NK-92 treated with Interleukin-12 subunit alpha and Interleukin-12 subunit beta, amount 100 ng/mL, for 24 hours (cell line): ENCODE data around the gene PRKAG2.
"Not testable (repeated sequence)": the region's sequence is repeated elsewhere in the genome, so short reads cannot be mapped to it uniquely, and the experiment has no call there.

Source experiments
- DNase-seq: peaks from one replicate; lab custom pipeline; 2025; lab: John Stamatoyannopoulos, UW

Gene PRKAG2

DNA sequence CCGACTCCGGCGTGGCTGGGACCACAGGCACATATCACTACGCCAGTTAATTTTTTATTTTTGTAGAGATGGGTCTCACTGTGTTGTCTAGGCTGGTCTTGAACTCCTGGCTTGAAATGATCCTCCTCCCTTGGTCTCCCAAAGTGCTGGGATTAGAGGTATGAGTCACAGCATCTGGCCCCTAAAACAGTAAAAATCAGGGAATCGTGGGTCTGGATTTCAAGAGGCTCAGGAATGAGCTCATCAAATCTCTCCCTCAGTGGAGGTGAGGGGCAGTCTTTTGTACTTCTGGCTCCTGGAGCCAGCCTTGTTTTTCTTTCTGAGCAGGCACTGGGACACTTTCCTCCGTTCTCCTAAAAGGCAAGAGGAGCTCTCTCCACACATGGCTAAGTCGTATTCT lies 325.1 kb downstream of the PRKAG2 start:
- DNase-seq, result no peak

GRCh38 chr7:151550656-151551286 lies 326.1 kb downstream of the PRKAG2 start:
- DNase-seq, result no peak

GRCh38 chr7:151549644-151550043 lies 327.3 kb downstream of the PRKAG2 start:
- DNase-seq, result no peak

DNA sequence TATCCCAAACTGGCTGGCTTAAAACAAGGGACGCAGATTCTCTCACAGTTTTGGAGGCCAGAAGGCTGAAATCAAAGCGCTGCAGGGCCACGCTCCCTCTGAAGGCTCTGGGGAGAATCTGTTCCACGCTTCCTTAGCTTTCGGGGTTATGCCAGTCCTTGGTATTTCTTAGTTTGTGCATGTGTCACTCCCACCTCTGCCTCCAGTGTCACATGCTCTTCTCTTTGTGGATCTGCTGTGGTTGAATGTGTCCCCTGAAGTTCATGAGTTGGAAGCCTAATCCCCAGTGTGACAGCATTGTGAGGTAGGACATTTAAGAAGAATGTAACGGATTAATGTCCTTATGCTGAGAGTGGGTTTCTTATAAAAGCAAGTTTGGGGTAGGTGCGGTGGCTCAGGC lies 327.8 kb downstream of the PRKAG2 start:
- DNase-seq, result no peak

DNA sequence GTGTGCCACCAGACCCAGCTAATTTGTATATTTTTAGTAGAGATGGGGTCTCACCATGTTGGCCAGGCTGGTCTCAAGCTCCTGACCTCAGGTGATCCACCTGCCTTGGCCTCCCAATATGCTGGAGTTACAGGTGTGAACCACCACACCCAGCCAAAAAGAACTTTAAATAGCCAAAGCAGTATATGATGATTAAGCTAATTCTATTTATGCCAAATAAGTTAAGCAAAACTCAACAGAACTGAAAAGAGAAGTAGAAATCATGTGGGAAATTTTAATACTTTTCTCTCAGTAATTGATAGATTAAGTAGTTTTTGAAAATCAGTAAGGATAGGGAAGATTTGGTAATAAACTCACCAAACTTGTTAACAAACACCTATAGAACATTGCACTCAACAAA lies 332.7 kb downstream of the PRKAG2 start:
- no peak for DNase-seq

GRCh38 chr7:151542606-151543130 lies 334.2 kb downstream of the PRKAG2 start:
- DNase-seq, result no peak

- no peak for DNase-seq
Observed at GRCh38 chr7:151541709-151542499, 335.0 kb downstream of the PRKAG2 start.

DNA sequence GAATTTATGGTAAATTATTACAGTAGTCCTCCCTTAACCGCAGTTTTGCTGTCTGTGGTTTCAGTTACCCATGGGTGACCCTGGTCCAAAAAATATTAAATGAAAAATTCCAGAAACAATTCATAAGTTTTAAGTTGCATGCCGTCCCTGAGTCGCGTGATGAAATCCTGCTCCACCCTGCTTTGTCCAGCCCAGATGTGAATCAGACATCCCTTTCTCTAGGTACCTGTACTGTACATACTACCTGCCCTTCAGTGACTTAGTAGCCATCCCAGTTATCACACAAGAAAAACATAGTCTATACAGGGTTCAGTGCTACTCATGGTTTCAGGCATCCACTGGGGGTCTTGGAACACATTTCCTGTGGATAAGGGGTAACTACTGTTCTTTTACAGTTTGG lies 336.8 kb downstream of the PRKAG2 start:
- no peak for DNase-seq

- DNase-seq, result no peak
Observed at GRCh38 chr7:151539088-151539671, 337.7 kb downstream of the PRKAG2 start.

DNA sequence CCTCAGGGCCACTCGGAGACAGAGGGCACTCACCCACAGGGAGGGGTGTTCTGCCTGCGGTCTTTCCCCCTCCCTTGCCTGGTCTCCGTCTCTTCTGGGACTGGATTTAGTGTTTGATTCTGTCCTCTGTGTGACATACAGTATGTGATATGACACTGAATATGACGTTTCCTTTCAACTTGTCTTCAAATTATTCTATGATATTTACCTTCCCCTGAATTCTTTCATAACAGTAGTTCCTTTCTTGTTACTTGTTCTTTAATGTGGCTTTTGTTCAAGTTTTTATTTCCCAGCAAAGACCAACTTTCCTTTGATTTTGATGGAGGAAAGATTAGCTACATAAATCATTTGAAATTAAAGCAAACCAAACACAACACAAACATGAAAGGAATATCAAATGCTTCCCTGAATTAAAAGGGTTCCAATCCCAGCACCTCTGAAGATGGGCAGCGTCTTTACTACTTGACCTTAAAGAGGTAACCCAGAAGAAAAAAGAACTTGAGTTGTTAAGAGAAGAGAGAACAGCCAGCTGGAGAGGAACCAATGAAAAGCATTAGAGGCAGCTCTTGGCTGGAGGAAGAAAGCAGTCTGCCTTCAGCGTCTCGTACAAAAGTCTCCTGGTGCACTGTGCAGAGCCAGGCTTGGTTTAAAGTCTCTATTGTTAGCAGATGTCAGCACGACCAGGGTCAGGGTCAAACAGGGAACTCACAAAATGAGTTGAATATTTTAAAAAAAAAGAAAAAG lies 338.9 kb downstream of the PRKAG2 start:
- no peak for DNase-seq

- DNase-seq, result not testable (repeated sequence)
Observed at GRCh38 chr7:151536178-151536577, 340.7 kb downstream of the PRKAG2 start.

- no peak for DNase-seq
Observed at GRCh38 chr7:151529842-151530241, 347.1 kb downstream of the PRKAG2 start.

GRCh38 chr7:151524845-151525244 lies 352.1 kb downstream of the PRKAG2 start:
- no peak for DNase-seq

DNA sequence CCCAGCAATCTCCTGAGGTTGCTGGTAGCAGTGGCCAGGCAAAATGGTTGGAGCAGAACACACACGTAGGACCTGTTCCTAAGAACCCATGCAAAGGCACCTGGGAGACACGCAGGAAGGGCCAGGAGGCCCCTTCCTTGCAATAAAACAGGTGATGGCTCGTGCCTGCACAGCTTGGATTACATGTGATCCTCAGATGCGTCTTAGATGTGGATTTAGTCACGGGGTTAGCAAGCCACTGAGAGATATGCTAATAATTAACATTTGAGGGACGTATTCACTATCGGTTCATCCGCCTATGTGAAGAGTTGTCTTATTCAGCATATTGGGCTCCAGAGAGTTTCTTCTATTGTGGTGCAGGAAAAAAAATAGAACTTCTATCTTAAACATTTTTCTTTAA lies 352.6 kb downstream of the PRKAG2 start:
- no peak for DNase-seq

- no peak for DNase-seq
Observed at GRCh38 chr7:151520419-151521261, 356.3 kb downstream of the PRKAG2 start.

DNA sequence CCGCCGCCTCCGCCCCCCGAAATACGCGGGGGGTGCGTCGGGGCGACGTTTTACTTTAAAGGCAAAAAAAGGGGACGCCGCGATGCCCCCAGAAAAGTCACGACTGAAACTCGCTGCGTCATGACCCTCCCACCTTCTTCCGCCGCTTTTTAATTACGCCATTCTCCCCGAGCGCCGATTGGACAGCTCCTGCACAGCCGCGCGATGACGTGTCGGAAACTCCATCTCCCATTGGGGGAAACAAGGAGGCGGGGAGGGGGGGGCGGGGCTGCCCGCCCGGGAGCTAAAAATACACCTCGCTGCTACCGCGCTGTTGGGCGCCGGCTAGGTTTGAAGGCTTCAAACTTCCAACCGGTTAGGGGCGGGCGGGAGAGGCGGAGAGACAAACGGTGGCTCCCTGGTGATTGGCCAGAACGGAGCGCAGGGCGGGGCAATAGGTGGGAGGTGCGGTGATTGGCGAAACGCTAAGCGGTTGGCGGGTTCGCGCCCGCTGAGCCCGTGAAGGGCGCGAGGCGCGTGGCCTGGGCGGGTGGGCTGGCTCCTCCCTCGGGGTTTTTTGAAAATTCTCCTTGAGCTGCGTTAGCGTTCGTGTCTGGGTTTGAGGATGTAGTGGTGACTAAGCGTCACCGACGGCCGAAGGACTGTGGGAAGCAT lies 357.0 kb downstream of the PRKAG2 start, which contains the start of gene RHEB:
Gene RHEB (minus strand): TSS at position 131 of the 654 bp plus-strand sequence. CDS start 384 bp downstream, outside the sequence.
- peak; percentile 99 for DNase-seq

- peak; percentile 57 for DNase-seq
Observed at GRCh38 chr7:151518947-151519764, 357.8 kb downstream of the PRKAG2 start.

DNA sequence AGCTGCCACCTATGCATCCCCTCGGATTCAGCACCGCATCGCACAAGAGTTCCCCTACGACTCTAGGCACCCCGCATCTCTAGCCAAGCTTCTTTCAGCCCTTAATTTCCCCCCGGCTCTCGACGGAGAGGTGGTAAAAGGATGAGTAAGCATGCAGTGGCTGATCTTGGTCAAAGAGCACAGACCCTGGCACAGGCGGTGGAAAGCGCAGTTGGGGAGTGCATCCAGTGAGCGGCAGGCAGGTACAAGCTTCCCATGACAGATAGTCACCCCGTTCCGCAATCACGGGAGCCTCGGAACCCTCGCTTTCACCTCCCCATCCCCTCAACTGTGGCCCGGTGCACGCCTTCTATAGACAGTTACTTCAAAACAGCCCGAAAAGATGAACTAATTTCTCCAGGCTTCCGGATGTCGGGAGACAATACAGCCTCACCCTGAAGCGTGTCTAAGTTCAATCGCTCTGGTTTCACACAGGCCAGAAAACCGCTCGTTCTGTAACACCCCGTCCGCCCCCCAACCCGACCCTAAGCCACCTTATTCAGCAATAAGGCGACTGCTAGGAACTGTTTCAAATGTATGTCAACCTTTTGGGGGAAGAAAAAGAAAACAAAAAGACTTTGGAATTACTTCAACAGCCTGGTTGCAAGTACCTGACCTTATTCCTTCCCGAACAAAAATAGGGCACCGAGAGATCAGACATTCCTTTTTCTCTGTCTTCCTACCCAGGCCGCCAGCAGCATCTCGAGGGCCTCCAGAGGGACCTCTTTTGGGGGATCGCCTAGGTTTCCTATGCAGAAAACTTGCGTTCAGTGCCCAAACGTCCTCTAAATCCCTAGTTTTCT lies 358.6 kb downstream of the PRKAG2 start:
- peak; percentile 73 for DNase-seq

DNA sequence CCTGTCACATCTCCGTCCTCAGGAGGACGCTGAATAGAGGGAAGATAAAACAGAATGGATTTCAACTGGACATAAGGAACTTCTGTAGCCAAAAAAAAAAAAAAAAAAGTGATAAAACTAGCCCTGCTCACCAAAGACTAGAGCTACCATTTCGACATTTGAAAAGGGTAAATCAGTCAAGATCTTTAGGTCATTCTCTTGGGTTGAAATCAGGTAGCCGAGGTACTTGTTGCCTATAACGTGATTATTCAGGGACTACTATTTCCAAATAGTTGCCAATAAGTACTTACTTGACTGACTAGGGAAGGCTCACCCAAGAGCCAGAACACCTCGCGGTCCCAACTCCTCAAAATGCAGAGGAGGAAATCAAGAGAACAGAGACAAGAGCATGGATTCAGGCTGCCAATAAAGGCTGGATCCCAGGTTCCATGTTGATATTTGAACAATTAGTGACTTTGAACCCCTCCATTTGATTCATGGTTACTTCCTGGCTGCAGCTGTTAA lies 359.3 kb downstream of the PRKAG2 start:
- no peak for DNase-seq
